GM21423 (cell line): Measurements from ENCODE around the gene IDH3A.

Experiments used
- ATAC-seq: cut with Tn5 transposase; IDR thresholded peaks from one replicate; pipeline ENCODE4 v1.9.1; 2021; ENCODE audit warnings: mild to moderate bottlenecking, moderate library complexity; ENCODE audit not compliant: unreplicated experiment

Gene IDH3A

DNA sequence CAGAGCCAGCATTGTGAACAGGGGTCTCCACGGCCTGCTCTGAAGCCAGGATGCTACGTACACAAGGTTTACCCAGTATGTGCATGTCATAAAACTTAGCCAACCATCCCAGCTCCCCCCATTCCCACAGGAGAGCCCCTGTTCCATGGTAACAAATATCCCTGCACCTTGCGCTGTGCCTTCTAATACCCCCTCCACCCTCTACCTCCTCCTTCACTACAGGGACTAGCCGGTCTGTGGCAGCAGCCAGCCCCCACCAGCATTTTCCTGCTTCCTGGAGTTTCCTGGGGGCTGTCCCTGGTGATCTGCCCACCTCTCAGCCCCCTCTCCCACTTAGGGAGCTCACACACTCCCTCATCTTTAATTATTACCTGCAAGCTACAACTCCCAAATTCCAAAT is 64.8 kb downstream of the IDH3A start:
- ATAC-seq: no peak

GRCh38 chr15:78216276-78217104 is 67.3 kb downstream of the IDH3A start:
- no peak for ATAC-seq

DNA sequence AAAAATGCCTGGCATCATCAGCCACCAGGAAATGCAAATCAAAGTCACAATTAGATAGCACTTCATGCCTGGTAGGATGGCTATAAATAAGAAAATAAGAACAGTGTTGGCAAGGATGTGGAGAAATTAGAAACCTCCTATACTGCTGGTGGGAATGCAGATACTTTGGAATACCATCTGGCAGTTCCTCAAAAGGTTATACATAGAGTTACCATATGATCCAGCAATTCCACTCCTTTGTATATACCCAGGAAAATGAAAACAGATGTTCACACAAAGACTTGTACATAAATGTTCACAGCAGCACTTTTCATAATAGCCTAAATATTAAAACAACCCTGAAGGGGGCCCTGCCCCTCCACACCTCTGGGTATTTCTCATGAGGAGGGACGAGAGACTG is 71.6 kb downstream of the IDH3A start:
- ATAC-seq: no peak
